ENCODE measurements around the gene VPS25.
"Not testable (repeated sequence)": the region's sequence is repeated elsewhere in the genome, so short reads cannot be mapped to it uniquely, and the experiment has no call there.

The VPS25 gene

DNA sequence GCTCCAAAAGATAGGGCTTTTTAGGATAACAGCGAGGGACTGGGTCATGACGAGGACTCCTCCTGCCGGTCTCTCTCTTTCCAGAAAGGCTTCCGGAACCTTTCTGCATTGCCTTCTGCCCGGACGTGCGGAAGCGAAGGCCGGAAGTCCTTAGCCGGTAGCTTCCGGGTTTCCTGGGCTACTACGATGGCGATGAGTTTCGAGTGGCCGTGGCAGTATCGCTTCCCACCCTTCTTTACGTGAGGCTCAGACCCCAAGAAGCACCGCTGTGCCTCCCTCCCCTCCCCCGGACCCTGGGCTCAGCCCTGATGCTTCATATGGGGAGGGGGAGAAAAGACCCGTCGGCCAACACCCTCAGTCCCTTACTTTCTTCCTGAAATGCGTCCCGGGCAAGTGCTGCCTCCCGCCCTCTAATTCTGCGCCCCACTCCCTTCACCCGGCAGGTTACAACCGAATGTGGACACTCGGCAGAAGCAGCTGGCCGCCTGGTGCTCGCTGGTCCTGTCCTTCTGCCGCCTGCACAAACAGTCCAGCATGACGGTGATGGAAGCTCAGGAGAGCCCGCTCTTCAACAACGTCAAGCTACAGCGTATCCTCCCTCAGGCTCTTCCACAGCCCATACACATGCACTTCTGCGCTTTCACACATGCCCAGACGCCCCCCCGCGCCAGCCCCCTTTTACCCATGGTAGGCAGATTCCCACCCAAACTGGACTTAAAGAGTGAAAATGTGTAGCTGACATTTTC, at the start of gene VPS25:
VPS25 (plus strand) TSS at position 160 of the 746 bp plus-strand sequence; CDS start at position 187, 27 bp downstream.
- DNase-seq (ENCODE audit: low read depth): peak; percentile 88

DNA sequence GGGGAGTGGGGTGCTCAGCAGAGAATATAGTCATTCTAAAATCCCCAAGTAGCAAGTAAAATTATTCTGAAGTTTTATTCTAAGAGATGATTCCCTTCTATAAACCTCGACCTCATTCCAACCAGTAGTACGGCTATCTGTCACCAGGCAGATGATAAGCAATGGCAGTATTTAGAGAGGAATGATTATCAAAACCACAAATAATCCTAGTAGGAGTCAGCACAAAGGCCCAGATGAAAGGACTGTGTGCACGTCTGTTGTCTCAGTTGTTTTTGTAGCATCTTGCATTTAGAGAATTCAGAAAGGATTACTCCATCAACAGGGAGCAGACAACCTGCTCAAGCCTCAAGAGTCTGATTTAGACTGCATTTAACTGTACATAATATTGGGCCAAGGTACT, 49.6 kb upstream of the VPS25 start:
- DNase-seq (ENCODE audit: low read depth): no peak

DNA sequence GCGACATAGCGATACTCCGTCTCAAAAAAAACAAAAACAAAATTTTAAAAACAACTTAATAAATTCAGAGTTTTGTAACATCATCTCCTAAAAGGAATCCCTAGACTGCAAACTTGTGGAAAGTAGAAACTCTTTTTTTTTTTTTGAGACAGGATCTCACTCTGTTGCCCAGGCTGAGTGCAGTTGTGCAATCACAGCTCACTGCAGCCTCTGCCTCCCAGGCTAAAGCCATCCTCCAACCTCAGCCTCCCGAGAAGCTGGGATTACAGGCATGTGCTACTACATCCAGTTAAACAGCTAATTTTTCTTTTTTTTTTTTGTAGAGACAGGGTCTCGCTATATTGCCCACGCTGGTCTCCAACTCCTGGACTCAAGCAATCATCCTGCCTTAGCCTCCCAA, 48.1 kb upstream of the VPS25 start:
- no peak for DNase-seq (ENCODE audit: low read depth)

DNA sequence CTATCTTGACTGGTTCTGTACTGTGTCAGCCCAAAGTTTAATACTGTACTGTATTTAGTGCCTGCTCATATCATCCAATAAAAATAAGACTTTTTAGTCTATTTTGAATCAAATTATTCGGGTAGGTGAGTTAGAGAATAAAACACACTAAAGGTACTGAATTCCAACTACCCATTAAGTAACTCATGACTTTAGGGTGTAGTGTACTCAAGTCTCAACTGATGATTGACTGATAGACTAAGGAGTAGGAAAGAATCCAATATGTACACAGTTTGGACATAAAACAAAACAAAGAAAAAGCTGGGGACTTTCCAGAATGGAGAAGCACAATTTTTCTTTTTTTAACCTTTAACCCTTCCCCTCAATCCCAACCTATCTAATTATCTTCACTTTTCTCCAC, 32.5 kb upstream of the VPS25 start:
- DNase-seq (ENCODE audit: low read depth): no peak

DNA sequence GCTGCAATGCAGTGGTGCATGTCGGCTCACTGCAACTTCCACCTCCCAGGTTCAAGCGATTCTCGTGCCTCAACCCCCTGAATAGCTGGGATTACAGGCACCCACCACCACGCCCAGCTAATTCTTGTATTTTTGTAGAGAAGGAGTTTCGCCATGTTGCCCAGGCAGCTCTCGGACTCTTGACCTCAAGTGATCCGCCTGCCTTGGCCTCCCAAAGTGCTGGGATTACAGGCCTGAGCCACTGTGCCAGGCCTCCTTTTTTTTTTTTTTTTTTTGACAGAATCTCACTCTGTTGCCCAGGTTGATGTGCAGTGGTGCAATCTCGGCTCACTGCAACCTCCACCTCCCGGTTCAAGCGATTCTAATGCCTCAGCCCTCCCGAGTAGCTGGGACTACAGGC, 30.3 kb upstream of the VPS25 start:
- DNase-seq (ENCODE audit: low read depth): not testable (repeated sequence)

DNA sequence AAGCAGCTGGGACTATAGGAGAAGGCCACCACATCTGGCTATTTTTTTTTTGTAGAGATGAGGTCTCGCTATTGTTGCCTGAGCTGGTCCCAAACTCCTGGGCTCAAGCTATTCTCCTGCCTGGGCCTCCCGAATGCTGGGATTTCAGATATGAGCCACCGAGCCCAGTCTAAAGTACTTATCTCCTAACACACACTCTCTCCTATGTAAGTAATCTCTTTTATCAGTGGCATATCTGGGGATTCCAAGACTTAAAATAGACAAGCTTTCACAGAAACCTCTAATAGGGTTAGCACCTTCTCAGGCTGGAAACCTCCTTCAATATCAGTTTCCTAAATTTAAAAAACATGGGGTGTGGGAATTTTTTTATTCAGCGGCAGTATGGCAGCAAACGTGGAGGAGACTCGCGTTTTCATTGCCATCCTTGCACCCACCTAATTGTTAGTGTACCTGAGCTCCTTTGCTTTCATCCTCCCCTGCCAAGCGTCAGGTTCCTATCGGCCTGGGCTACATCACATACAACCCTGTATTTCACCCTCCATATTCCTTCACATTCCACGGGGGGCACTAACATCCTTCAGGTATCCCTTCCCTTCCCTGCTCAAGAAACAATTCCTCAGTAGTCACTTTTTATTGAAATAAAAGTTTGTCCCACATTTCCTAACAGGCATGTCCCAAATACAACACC, 29.5 kb upstream of the VPS25 start:
- DNase-seq (ENCODE audit: low read depth): no peak

DNA sequence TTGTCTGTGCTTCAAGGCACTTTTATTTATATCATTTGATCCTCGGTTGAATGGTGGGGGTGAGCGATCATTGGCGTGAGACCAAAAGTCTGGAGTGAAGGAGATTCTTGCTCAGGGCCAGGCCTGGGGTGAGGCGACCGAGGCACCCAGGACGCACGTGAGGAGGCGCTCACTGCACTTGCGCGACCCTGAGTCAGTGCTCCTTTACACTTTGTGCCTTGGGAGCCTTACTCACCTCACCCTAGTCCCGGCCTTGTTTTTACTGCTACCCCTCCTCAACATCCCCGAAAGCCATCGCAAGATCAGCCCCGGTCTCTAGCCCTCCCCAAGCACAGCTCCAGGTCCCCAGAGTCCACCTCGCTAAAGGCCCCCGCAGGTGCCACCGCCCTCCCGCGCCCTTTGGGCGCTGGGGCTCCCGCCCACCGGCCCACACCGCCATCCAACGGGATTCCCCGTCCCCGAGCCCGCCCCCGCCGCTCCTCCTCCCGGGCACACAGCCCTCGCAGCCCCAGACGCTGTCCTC, 28.9 kb upstream of the VPS25 start:
- DNase-seq (ENCODE audit: low read depth): peak; percentile 65

DNA sequence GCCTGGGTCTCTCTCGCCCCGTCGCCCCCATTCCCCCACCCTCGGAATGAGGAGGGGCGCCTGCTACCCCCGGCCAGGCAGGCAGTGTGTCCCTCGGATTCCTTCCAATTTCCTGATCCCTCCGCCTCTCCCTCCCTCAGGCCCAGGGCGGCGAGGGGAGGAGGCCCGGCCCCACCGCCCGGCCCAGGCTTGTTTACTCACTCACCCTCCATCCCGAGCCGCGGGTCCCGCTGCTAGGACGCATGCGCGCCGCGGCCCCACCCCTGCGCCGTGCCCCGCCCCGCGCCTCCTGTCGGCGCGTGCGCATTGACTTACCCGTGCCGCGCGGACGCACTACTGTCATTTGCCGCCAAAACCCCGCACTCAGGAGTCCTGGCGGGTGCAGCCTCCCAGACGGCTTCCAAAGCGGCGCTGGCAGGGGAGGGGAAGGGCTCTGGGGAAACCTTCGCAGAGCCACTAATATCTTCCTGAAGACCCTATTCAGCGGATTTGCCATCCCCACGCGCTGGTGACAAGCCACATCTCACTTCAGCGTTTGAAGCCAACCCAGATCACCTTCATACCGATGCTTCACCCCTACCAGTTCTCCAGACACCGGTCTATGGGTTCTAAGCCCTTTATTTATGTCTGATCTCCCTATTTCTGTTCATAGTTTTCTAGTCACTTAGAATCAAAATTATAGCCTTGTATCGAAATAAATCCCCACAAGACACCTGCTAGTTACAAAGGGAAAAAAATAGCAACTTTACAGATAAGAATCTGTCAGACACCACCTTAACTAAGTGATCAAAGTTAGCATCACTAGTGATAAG, 28.2 kb upstream of the VPS25 start, which contains the start of gene EZH1:
EZH1 (minus strand) TSS at position 235 of the 812 bp plus-strand sequence. CDS start 16,099 bp downstream, outside the sequence.
- DNase-seq (ENCODE audit: low read depth): peak; percentile 91

DNA sequence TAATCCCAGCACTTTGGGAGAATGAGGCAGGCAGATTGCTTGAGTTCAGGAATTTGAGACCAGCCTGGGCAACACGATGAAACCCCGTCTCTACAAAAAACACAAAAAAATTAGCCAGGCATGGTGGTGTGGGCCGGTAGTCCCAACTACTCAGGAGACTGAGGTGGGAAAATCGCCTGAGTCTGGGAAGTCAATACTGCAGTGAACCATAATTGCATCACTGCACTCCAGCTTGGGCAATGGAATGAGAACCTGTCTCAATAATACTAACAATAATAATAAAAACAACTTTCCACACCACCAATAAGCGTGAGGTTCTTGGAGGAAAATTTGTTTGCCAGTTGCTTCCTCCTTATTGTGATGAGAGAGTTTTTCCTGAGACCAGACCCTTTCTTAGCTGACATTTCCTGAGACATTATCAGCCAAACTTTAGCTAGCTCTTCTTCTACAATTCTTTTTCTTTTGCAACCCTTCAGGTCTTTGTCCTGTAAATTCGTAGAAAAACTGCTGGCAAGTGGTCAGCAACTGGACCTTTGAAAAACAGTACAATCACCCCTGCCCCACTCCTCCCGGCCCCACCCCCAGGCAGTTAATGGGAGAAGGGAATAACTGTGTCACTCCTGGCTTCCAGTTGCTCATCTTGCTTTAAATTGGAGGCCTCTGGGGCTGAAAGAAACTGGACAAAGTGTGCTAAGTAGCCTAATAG, 24.9 kb upstream of the VPS25 start:
- DNase-seq (ENCODE audit: low read depth): no peak

DNA sequence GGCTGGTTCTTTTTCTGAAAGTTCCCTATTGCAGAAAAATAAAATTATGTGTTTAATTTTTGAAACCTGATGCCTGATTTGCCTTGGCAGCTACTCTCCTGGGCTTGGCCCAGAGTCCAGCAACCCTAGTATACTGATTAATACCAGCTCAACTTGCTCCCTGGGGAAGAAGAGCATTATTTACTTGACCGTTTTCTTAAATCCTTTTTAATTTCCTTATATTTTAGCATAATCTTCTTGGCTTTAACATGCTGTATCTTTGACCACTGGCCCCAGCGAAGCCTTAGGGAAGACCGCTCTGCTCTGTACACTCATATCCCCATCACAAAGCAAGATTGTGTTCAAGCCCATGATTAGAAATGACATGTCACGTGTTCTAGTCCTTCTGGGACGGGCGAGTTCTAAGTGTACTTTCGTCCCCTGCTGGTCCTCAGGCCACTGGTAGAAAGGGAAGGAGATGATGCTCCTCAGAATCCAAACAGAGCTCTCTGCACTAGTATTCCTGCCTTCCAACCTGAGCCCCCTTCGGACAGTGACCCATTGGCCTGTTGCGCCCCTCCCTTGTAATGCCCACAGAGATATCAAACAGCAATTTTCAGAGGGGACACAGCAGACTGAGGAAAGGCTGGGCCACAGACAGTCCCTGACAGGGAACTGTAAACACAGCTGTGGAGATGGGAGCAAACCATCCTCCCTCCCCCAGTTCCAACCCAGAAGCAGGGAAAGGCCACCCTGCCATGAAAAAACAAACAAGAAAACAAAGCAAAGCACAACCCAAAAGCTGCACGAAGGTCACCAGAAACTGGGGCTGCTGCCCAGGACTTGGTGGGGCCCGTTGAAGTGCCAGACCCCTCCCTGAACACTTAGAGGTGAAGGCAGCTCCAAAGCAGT, 24.1 kb upstream of the VPS25 start:
- no peak for DNase-seq (ENCODE audit: low read depth)

DNA sequence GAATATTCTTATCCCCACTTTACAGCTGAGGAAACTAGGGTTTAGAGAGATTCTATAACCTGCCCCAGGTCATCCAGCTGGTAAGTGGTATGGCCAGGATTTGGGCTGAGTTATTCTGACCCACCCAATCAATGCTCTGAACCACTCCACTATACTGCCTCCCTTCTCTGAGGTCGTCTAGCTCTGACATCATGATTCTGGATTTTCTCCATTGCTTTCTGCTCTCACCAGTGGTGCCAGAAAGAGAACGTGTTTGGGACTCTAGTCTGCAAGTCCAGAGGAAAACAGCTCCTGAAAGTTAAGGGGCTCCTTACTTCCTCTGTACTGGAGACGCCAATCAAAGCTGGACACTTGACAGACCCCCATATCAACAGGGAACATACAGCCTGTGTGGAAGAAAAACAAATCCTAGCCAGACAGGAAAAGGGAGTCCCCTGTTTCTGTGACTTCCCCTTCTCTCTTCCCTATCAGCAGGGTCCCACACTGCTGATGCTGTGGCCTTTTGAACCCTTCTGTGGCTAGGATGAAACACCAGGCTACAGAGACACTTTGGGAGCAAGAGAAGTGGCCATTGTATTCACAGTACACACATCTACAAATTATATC, 22.4 kb upstream of the VPS25 start:
- DNase-seq (ENCODE audit: low read depth): no peak

DNA sequence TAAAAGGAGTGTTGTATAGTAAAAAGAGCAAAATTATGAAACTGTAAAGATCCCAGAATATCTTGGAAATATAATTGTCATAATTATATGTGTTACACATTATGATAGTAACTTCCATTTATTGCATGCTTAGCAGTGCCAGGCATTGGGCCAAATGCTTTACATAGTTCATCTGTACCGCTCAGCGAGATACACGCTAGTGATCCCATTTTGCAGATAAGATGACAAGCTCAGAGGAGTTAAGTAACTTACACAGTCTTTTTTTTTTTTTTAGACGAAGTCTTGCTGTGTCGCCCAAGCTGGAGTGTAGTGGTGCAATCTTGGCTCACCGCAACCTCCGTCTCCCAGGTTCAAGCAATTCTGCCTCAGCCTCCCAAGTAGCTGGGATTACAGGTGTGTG, 21.6 kb upstream of the VPS25 start:
- peak; percentile 33 for DNase-seq (ENCODE audit: low read depth)

DNA sequence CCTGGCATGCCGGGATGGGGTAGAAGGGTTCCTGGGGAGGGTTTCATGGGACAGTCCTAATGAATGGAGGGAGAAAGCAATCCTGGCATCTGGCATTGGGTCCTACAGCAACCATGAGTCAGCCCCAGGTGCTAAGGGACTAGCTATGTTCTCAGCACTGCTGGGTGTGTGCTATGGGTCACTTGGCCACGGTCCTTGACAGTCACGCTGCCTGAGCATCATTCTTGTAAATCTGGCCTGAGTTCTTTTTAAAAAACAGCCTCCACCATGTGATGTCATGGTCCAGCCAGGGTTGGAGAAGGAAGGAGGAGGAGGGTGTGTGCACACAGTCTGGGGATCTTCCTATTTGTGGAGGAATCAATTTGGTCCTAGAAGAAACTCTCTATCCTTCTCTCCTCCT, 18.5 kb upstream of the VPS25 start:
- no peak for DNase-seq (ENCODE audit: low read depth)

DNA sequence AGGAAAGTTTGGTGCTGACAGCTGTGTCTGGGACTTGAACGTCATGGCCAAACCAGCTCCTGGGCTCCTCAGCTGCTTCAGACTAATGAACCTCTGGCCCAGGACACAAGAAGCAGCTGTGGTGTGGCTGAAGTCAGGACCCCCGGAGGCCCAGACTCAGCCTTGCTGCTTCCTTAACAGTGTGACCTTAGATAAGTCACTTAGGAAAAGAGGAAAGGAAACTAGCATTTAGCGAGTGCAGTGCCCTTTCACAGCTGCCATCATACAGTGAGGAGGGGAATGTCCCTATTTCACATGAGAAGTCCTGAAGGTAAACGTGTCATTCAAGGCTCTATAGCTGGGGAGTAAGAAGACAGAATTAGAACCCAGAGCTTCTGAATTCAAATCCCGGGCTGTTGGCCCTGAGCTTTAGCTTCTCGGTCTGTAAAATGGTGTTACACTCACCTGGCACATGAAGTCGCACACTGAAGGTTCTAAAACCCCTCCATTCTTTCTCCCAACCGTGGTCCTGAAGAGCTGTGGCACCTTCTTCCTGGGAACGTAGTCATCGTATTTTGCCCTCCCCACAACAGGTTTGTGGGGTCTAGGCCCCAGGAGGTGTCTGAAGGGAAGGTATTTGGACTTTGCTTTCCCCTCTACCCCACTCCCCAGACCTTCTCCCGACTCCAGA, 13.1 kb upstream of the VPS25 start:
- DNase-seq (ENCODE audit: low read depth): no peak

DNA sequence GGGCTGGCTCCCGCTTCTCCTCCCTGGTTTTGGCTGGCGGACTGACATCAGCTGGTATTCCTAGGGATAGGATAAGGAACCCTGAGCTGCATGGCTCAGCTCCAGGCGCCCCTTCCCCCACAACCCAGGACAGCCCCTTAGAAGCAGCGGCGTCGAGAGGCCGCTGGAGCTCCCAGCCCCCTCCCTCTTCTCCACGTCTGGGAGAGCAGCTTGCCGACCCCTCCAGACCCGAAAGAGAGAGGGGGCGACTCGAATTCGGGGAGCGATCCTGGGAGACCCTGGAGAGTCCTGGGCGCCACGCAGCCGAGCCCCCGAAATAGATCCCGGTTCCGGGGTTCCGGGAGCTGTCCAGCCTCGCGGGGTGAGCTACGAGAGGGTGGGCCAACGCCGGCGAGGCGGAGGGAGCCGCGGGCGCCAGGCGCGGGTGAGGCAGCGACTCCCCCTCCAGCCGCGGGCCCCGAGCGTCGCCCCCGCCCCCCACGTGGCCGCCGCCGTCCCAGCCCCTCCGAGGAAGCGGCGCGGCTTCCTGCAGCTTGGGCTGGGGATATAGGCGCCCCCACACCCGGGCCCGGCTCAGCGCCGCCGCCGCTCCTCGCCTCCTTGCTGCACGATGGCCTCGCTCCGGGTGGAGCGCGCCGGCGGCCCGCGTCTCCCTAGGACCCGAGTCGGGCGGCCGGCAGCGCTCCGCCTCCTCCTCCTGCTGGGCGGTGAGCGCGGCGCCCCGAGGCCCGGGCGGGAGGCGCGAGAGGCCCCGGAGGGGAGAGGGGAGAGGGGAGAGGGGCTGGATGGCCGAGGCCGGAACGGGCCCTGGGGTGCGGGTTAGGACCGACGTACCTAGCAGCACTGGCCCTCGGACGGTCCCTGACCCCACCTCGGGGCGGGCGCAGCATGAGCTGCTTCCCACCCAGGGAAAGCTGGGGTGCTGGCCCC, 12.3 kb upstream of the VPS25 start, which contains the start of gene RAMP2:
RAMP2 (plus strand) TSS at position 576 of the 930 bp plus-strand sequence; CDS start at position 611, 35 bp downstream.
- peak; percentile 42 for DNase-seq (ENCODE audit: low read depth)

DNA sequence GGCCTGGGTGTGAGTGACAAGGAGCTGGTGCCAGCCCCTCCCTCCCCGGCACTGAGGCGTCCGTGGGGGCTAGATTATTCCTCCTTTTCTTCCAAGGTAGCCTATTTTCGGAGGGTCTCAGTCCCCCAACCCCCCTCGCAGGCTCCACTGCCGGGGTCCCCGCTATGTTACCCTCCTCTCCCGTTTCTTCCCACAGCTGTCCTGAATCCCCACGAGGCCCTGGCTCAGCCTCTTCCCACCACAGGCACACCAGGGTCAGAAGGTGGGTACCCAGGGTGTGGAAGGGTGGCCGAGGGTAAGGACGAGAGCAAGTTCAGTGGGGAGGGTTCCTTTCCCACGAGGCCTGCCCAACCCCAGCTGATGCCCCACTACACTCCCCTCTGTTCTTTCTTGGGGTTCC, 11.6 kb upstream of the VPS25 start:
- DNase-seq (ENCODE audit: low read depth): no peak

DNA sequence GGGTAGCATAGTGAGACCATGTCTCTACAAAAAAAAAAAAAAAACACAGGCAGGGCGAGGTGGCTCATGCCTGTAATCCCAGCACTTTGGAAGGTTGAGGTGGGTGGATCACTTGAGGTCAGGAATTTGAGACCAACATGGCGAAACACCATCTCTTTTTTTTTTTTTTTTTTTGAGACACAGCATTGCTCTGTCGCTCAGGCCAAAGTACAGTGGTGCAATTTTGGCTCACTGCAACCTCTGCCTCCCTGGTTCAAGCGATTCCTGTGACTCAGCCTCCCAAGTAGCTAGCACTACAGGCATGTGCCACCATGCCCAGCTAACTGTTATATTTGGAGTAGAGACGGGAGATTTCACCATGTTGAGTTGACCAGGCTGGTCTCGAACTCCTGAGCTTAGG, 7.1 kb upstream of the VPS25 start:
- no peak for DNase-seq (ENCODE audit: low read depth)

DNA sequence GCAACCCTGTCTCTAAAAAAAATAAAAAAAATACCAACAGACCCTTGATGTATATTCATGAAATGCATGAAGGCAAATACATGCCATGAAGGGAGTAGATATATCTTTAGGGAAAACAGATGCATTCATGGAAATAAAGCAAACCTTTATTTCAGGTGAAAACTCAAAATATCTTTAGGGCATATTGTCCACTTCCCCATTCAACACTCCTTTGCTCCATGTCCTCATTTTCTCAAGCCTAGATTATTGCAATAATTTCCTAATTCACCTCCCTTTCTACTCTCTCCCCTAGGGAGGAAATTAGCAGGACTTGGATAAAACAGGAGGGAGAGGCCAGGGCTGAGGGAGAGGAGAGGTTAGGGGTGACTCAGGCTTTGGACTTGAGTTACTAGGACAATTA, 5.7 kb upstream of the VPS25 start:
- DNase-seq (ENCODE audit: low read depth): no peak
